IMR-90 (cell line): ENCODE data around the gene DSC2. TPM values are rescaled to one million over a fixed set of nuclear protein-coding genes. Genes with fewer than 3 reads are reported as not detected.

Experiments
- ATAC-seq: fragments of 200-7000 bp; cut with Tn5 transposase; 2 replicates; pipeline ENCODE4 v1.9.1; 2020; ENCODE audit warnings: low read depth, mild to moderate bottlenecking, moderate library complexity
- BruUV-seq: library from RNA; stranded (reverse); fragments of 400-500 nt; replicated peaks from 2 replicates; lab custom pipeline; 2021; lab: Mats Ljungman, UMichigan
- CTCF ChIA-PET: fragments of 300-600 bp; formaldehyde crosslinking; extraction: SDS; loops from one replicate; lab custom pipeline; 2021; ENCODE audit warnings: antibody characterized with exemption; lab: Yijun Ruan, JAX
- POLR2A ChIA-PET: fragments of 300-600 bp; sonication (Branson Sonifier 250); formaldehyde crosslinking; loops from one replicate; lab custom pipeline; 2022; ENCODE audit warnings: antibody characterized with exemption; ENCODE audit not compliant: unreplicated experiment; lab: Charles Lee
- DNase-seq: peaks from one replicate; pipeline ENCODE4 v3.0.0; 2013
- H2AFZ ChIP-seq: replicated peaks from 2 replicates; pipeline ENCODE3; 2013; ENCODE audit warnings: low read length, mild to moderate bottlenecking; ENCODE audit not compliant: poor library complexity
- H2AK5ac ChIP-seq: 2 replicates; pipeline ENCODE4 v1.6.1; 2013; ENCODE audit warnings: low read depth, low read length, inconsistent platforms
- H2AK9ac ChIP-seq: replicated peaks from 2 replicates; pipeline ENCODE3; 2013; ENCODE audit warnings: mild to moderate bottlenecking, low read depth, low read length, moderate library complexity; ENCODE audit not compliant: poor library complexity
- H2BK120ac ChIP-seq: 2 replicates; pipeline ENCODE4 v1.6.1; 2013; ENCODE audit warnings: low read depth, low read length, inconsistent platforms
- H2BK15ac ChIP-seq: 3 replicates; pipeline ENCODE4 v1.6.1; 2013; ENCODE audit warnings: low read depth, low read length, inconsistent platforms
- H2BK20ac ChIP-seq: 2 replicates; pipeline ENCODE4 v1.6.1; 2013; ENCODE audit warnings: low read depth, mild to moderate bottlenecking, inconsistent platforms, low read length, moderate library complexity
- H2BK5ac ChIP-seq: 2 replicates; pipeline ENCODE4 v1.6.1; 2013; ENCODE audit warnings: mild to moderate bottlenecking, low read depth, low read length, inconsistent platforms; ENCODE audit not compliant: poor library complexity, severe bottlenecking
- H3K14ac ChIP-seq: replicated peaks from 2 replicates; pipeline ENCODE4 v1.6.1; 2013; ENCODE audit warnings: low read depth, low read length, inconsistent platforms
- H3K18ac ChIP-seq: 2 replicates; pipeline ENCODE4 v1.6.1; 2013; ENCODE audit warnings: low read depth, low read length, control low read depth
- H3K23ac ChIP-seq: 2 replicates; pipeline ENCODE4 v1.6.1; 2013; ENCODE audit warnings: low read depth, low read length, inconsistent platforms
- H3K27ac ChIP-seq: 2 replicates; pipeline ENCODE4 v1.5.1; 2013; ENCODE audit warnings: mild to moderate bottlenecking, control low read depth, low read length; ENCODE audit not compliant: insufficient read depth
- H3K27me3 ChIP-seq: 2 replicates; pipeline ENCODE4 v1.6.1; 2013; ENCODE audit warnings: low read length; ENCODE audit not compliant: control insufficient read depth, insufficient read depth
- H3K36me3 ChIP-seq: 2 replicates; pipeline ENCODE4 v1.6.1; 2013; ENCODE audit warnings: low read length, mixed read lengths; ENCODE audit not compliant: control insufficient read depth, insufficient read depth
- H3K4ac ChIP-seq: 2 replicates; pipeline ENCODE4 v1.6.1; 2013; ENCODE audit warnings: low read depth, low read length, inconsistent platforms
- H3K4me1 ChIP-seq: 2 replicates; pipeline ENCODE4 v1.6.1; 2013; ENCODE audit warnings: low read length, mixed read lengths; ENCODE audit not compliant: control insufficient read depth, insufficient read depth
- H3K4me2 ChIP-seq: 2 replicates; pipeline ENCODE4 v1.6.1; 2013; ENCODE audit warnings: low read depth, mild to moderate bottlenecking, control low read depth, low read length, moderate library complexity
- H3K4me3 ChIP-seq: 2 replicates; pipeline ENCODE4 v1.5.1; 2013; ENCODE audit warnings: low read depth, mild to moderate bottlenecking, control low read depth, low read length, moderate library complexity; ENCODE audit not compliant: insufficient read depth
- H3K56ac ChIP-seq: 2 replicates; pipeline ENCODE4 v1.6.1; 2013; ENCODE audit warnings: low read length, inconsistent platforms; ENCODE audit not compliant: insufficient read depth; ENCODE audit errors: extremely low read depth
- H3K79me1 ChIP-seq, 2 experiments: 2 replicates each; pipeline ENCODE4 v1.6.1; 2013; ENCODE audit warnings: low read length in 2 of 2, inconsistent platforms in 1 of 2, low read depth in 1 of 2
- H3K9ac ChIP-seq: 2 replicates; pipeline ENCODE4 v1.6.1; 2013; ENCODE audit warnings: low read depth, low read length, control low read depth
- H3K9me1 ChIP-seq: 2 replicates; pipeline ENCODE4 v1.6.1; 2013; ENCODE audit warnings: low read length, inconsistent platforms; ENCODE audit not compliant: insufficient read depth
- H3K9me3 ChIP-seq: 2 replicates; pipeline ENCODE4 v1.6.1; 2013; ENCODE audit warnings: low read length; ENCODE audit not compliant: control insufficient read depth, insufficient read depth
- H4K20me1 ChIP-seq: 2 replicates; pipeline ENCODE4 v1.6.1; 2013; ENCODE audit warnings: low read length, inconsistent platforms; ENCODE audit not compliant: insufficient read depth
- H4K5ac ChIP-seq: 2 replicates; pipeline ENCODE4 v1.6.1; 2013; ENCODE audit warnings: mild to moderate bottlenecking, low read depth, low read length, control low read depth
- H4K8ac ChIP-seq, 2 experiments: 2 replicates each; pipeline ENCODE4 v1.6.1; 2013; ENCODE audit warnings: low read depth in 2 of 2, low read length in 2 of 2, control low read depth in 1 of 2, inconsistent platforms in 1 of 2
- H4K91ac ChIP-seq: 2 replicates; pipeline ENCODE4 v1.6.1; 2013; ENCODE audit warnings: low read depth, low read length, inconsistent platforms; ENCODE audit not compliant: insufficient read depth
- ELK1 ChIP-seq: fragments of 150-350 bp; IDR thresholded peaks from 2 replicates; pipeline ENCODE4 v1.6.1; 2016; ENCODE audit warnings: low read depth, mild to moderate bottlenecking, low read length, moderate library complexity, borderline replicate concordance
- WGBS, 2 experiments: methylation state at CpG; one replicate each; pipeline versions ENCODE4 v1.1.5 to v1.1.7; 2013; ENCODE audit warnings: missing lambda C conversion rate in 2 of 2; ENCODE audit not compliant: insufficient read length in 1 of 2; ENCODE audit errors: extremely low coverage in 2 of 2; 5-methylcytosine and 5-hydroxymethylcytosine counted together
- dilution Hi-C: fragments of 300-500 bp; cut with HindIII; formaldehyde crosslinking; loops from one replicate; pipeline ENCODE4 v1.14.3; 2018; ENCODE audit warnings: low sequenced_read_pairs; ENCODE audit not compliant: unreplicated experiment
- in situ Hi-C: fragments of 300-500 bp; cut with MboI; formaldehyde crosslinking; loops from 3 replicates; pipeline ENCODE4 v1.14.3; 2019; ENCODE audit warnings: low sequenced_read_pairs, inconsistent platforms, mixed read lengths
- intact Hi-C: fragments of 100-400 bp; cut with micrococcal nuclease; formaldehyde crosslinking; loops from 2 replicates; pipeline ENCODE4 v1.10.0; 2022
- polyA plus RNA-seq, 3 experiments: library from polyadenylated mRNA; depleted of rRNA; stranded (reverse); fragments of >200 nt; gene quantifications; 2 replicates each; pipeline ENCODE4 v1.2.3, GENCODE V29; 2012; ENCODE audit warnings: low replicate concordance in 1 of 3
- total RNA-seq: library from RNA; depleted of rRNA; stranded (reverse); fragments of >200 nt; gene quantifications from 2 replicates; pipeline ENCODE4 v1.2.3, GENCODE V29; 2012

The DSC2 gene
- total and polyA plus RNA-seq, 2 of the 4 experiments (the other 2 are of a cell fraction) = not detected

- H3K27me3 ChIP-seq = no peaks in the 10 kb centered on the region
- H3K9me1 ChIP-seq = no peaks in the 10 kb centered on the region
- no peaks in the 10 kb centered on the region for H4K20me1 ChIP-seq
- no peak overlapping the region for H4K8ac ChIP-seq
- no peak overlapping the region for H3K9ac ChIP-seq
- no peak overlapping the region for H2BK20ac ChIP-seq
- H3K56ac ChIP-seq = no peak overlapping the region
- no peak overlapping the region for H3K4me3 ChIP-seq
- in situ Hi-C loops = no loop called here
- no peak overlapping the region for H3K18ac ChIP-seq
- H3K9me3 ChIP-seq = no peaks in the 10 kb centered on the region
- no peak overlapping the region for H3K4ac ChIP-seq
- H3K4me2 ChIP-seq = no peak overlapping the region
- H2BK15ac ChIP-seq = no peak overlapping the region
- BruUV-seq = no TSS peak
- H2BK5ac ChIP-seq = no peak overlapping the region
- WGBS, 2 experiments = no CpG with 5 or more reads among the region's 2 CpGs
- no peak overlapping the region for H2AK9ac ChIP-seq
- ATAC-seq = no peak
- H3K36me3 ChIP-seq = no peaks in the 10 kb centered on the region
- intact Hi-C loops = no loop called here
- H4K91ac ChIP-seq = no peak overlapping the region
- no peak for DNase-seq
- no peak for TF ChIP-seq ELK1
- no peak overlapping the region for H2AFZ ChIP-seq
- no peaks in the 10 kb centered on the region for H3K79me1 ChIP-seq
- H2BK120ac ChIP-seq = no peak overlapping the region
- dilution Hi-C loops = no loop called here
- no peaks in the 10 kb centered on the region for H3K4me1 ChIP-seq
- H2AK5ac ChIP-seq = no peak overlapping the region
- H4K5ac ChIP-seq = no peak overlapping the region
- CTCF ChIA-PET = no interaction called here
- POLR2A ChIA-PET = no interaction called here
- H3K14ac ChIP-seq = no peak overlapping the region
- no peak overlapping the region for H3K27ac ChIP-seq
- no peak overlapping the region for H3K23ac ChIP-seq
Observed at GRCh38 chr18:31056296-31056695, 45.9 kb downstream of the DSC2 start.
